Caki2 (cell line): ENCODE results near the gene OR52B6. TPM values are rescaled to one million over a fixed set of nuclear protein-coding genes. Genes with fewer than 3 reads are reported as not detected.
"Not testable (repeated sequence)": the region's sequence is repeated elsewhere in the genome, so short reads cannot be mapped to it uniquely, and the experiment has no call there.

Experiments used
- DNase-seq: peaks from one replicate; pipeline ENCODE4 v3.0.0-alpha.2; 2015; ENCODE audit warnings: low read depth
- in situ Hi-C: cut with HindIII; loops from 2 replicates; pipeline ENCODE4 v1.10.0; 2016; ENCODE audit warnings: low sequenced_read_pairs, low pct_unique_long_range_greater_than_20kb, mixed read lengths
- total RNA-seq: library from RNA; depleted of rRNA; stranded (reverse); fragments of >200 nt; shearing (Covaris generic); gene quantifications from 2 replicates; pipeline ENCODE4 v1.2.3, GENCODE V29; 2014; ENCODE audit warnings: low replicate concordance; rRNA removed

Gene OR52B6, protein sequence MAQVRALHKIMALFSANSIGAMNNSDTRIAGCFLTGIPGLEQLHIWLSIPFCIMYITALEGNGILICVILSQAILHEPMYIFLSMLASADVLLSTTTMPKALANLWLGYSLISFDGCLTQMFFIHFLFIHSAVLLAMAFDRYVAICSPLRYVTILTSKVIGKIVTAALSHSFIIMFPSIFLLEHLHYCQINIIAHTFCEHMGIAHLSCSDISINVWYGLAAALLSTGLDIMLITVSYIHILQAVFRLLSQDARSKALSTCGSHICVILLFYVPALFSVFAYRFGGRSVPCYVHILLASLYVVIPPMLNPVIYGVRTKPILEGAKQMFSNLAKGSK
- not detected in 2 replicates for total RNA-seq

DNA sequence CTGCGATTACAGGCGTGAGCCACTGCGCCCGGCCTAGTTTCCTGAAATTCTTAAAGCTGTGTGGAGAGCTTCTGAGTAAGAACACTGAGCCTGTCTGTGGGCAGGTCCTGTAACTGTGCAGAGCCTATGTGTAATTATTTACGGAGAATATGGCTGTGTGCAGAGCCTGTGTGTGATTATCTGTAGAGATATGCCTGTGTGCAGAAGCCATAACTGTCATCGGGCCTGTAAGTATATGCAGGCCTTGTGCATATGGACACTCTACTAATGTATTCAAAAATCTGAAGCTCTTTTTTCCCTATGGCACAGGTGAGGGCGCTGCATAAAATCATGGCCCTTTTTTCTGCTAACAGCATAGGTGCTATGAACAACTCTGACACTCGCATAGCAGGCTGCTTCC is at the start of gene OR52B6:
TSS of gene OR52B6 (plus strand) at position 301 of the 400 bp plus-strand sequence. CDS start at position 301, 0 bp downstream.
- DNase-seq = no peak
- in situ Hi-C loops = no loop called here

DNA sequence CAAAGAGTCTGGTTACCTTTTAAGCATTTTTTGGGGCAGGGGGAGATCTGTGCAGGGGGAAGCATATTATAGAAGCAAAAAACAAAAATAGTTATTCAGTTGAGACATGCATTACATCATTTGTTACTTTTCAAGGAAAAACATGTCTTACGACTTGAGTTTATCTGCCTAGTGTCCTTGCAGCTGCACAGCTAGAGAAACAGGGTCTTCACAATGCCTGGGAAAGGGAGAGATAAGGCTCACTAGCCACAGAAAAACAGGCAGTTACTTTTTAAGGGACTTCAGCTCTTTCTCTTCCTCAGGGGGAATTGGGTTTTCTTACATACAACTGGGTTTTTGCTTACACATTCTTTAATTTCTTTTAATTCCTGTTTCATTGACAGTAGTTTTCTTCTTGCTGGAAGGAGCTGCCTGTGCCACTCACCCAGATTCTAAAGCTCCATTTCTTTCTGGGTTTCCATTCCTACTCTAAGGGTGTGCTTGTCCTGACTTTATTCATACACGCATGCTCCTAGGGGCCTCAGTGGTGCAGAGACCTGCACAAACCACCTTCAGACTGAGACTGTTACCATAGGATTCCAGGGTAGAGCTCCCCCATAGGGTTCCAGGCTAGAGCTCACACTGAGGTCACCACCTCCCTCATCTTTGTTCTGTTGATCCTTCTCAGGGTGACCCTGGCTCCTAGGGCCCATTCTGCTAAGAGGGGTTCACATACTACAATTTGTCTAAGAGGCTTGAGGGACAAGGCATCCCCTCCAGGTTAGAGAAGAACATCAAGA is 49.4 kb upstream of the OR52B6 start:
- DNase-seq = no peak

DNA sequence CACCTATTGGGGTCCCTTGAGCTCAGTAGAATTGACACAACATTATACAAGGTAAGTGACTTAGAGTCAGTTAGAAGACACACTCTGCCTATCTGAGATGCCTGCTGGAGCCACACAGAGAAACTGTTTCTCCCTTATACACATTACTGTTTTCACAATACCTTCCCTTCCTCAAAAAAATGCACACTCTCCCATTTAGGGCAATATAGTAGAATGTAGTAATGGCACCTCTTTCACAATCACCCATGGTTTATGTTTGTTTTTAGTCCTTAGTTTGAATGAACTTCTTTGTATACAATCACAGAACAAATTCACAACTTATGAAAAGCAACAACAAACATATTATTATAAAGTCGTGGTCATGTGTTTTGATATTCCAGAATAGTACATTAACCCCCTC is 46.6 kb upstream of the OR52B6 start:
- DNase-seq = no peak
- in situ Hi-C loops = no loop called here

More for the DNA sequence above, 49.4 kb upstream of the OR52B6 start:
- in situ Hi-C loops = no loop called here

DNA sequence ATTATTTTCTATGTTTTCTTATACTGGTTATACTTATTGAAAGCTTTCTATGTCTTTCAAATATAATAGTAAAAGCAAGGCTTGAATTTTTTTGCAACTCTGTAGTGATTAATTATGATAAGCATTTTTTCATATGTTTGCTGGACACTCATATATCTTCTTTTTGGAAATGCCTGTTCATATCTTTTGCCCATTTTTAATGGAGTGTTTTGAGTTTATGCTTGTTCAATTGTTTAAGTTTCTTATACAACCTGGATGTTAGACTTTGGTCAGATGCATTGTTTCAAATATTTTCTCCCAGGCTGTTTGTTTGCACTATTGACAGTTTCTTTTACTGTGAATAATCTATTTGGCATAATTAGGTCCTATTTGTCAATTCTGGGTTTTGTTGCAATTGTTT is 44.2 kb upstream of the OR52B6 start:
- in situ Hi-C loops = no loop called here
- DNase-seq = no peak

DNA sequence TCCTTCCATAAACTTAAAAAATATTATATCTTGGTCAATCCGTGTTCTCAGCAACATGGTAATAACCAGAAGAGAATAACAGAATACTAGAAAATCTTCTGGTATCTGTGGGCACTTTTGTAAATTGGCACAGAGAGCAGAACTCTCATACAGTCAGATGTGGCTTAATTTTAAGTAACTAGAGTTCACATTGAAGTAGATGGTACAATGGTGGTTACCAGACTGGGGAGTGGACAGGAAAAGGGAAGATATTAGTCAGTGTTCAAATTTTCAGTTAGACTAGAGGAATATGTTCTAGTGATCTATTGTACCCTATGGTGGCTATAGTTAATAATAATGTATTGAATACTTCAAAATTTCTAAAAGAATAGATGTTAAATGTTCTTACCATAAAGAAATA is 39.2 kb upstream of the OR52B6 start:
- in situ Hi-C loops = no loop called here
- no peak for DNase-seq

DNA sequence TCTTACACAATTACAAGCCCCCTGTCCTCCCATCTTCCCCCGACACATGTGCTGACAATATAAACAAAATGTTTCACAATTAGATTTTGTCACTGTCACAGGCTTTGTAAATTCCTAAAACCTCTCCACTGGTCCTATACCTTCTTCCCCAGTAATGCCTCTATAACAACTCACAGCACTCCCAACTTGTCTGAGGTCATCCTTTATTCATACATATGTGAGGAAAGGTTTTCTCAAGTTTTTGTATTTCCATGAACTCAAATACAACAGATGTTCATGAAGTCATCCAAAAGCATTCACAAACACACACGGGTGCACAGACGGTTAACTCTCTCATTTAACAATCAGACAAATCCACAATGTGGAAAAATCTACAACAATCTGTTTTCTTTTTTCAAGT is 34.2 kb upstream of the OR52B6 start:
- in situ Hi-C loops = no loop called here
- no peak for DNase-seq

DNA sequence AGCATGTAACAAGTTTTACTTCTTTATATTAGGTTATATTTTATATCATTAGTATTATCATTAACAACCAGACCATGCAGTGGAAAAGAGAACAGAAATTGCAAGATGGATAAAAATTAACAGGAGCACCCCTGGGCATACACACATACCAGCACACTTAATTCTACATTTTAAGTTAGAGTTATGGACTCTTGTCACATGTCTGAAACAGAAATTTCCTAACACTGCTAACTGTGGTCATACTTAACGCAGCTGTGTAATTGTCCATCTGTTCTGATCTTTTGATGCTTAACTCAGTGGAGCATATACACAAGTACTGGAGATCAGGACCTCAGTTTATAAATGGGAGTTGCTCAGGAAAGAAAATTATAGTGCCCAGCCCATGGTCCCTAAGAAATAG is 32.7 kb upstream of the OR52B6 start:
- DNase-seq = no peak
- in situ Hi-C loops = no loop called here

DNA sequence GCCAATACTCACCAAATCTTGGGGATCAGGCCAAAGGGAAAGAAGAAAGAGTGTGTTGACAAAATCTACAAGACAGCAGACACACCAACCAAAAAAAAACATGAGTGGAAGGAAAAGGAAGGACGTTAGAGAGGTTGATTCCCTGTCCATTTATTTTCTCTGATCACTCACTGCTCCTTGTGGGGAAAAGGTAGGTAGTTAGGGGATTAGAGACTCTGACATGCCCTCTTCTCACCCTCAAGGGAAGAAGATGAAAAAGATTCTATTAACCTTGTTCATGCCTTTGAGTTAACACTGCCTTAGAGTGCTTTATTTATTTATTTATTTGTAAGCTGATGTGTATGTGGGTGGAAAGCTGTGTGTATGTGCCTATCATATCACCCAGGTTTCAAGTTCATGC is 32.2 kb upstream of the OR52B6 start, which contains the start of gene OR52H1:
TSS of gene OR52H1 (minus strand) at position 101 of the 400 bp plus-strand sequence. CDS start 3,035 bp downstream, outside the sequence.
- in situ Hi-C loops = no loop called here
- DNase-seq = no peak

DNA sequence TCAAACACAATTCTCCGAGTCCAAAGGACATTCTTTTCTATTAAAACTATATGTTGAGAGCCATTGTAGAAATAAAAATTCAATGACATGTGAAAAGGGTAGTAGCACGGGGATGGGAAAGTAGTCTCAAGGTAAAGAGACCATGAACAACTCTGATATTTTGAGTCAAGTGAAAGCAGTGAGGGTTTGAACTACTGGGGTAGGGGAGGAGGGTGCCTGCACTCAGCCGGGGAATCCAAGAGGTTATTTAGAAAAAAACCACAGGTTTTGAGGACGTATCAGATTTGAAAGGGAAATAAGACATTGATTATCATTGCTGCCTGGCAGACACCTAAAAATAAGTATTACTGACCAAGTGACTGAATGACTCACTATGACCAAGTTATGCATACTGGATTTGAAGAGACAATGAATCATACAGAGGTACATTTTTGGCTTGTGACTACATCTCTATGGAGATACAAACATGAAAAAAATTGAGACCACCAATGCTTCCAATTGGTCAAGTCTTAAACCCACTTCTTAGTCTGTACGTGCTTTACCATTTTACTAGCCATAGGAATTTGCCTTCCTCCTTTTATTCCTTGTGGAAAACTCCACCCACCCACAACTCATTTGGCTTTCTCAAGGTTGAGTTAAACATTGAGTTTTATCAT is 30.1 kb upstream of the OR52B6 start:
- in situ Hi-C loops = no loop called here
- DNase-seq = no peak

DNA sequence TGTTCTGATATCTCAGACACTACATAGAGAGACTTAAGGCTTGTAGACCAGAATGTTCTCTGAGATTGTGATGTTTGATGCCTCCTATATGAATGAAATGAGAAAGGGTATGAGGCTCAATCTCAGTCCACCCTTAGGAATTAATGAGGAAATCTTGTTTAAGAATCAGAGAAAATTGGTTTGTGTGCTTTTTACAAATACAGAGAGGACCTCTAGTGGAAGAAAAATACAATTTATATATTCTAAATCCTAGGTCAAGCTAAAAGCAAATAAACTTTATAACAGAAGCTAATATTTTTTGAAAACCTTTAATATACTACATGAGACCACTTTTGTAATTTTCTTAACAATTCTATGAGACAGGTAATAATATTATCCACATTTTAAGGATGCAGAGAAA is 27.3 kb upstream of the OR52B6 start:
- DNase-seq = no peak
- in situ Hi-C loops = no loop called here

DNA sequence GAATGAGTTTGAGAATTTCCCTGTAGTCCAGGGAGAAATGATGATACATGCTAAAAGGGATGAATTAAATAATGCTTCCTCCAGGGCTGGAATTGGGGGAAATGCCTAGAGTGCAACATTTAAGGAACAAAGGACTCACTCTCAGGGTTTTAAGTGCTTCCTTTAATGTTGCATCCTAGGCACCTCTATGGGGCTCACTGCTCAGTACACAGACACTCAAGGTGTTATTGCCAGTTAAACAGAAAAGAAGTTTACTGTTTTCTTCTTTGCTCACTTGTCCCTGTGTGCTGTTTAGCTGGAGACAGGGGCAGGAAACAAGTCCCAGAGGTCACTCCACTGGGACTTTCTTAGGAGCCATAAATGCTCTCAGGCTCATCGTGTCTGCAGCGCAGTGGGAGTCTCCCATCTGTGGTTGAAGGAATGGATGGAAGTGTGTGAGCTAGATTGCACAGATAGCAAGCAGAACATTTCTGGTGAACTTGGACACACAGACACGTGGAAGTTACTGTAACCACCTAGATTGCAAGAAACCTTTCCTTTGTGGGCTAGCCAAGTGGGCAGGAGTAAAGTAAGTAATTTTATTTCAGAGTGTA is 24.0 kb upstream of the OR52B6 start:
- no peak for DNase-seq
- in situ Hi-C loops = no loop called here

DNA sequence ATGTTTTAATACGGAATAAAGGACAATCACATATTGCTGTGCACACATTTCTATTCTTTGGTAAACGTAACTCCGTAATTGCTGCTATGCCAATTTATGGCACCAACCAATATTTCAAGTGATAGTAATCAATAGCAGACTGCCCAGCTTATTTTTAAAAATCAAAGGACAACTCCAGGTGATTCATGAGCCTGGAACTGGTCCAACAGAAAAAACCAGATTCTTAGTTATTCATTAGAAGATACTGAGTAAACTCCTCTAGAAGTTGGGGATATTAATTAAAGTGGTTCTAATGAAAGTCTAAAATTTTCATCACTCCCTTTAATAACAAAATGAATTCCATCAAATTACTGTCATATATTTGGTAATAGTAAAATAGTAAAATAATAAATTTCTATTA is 22.9 kb upstream of the OR52B6 start:
- in situ Hi-C loops = no loop called here
- no peak for DNase-seq

DNA sequence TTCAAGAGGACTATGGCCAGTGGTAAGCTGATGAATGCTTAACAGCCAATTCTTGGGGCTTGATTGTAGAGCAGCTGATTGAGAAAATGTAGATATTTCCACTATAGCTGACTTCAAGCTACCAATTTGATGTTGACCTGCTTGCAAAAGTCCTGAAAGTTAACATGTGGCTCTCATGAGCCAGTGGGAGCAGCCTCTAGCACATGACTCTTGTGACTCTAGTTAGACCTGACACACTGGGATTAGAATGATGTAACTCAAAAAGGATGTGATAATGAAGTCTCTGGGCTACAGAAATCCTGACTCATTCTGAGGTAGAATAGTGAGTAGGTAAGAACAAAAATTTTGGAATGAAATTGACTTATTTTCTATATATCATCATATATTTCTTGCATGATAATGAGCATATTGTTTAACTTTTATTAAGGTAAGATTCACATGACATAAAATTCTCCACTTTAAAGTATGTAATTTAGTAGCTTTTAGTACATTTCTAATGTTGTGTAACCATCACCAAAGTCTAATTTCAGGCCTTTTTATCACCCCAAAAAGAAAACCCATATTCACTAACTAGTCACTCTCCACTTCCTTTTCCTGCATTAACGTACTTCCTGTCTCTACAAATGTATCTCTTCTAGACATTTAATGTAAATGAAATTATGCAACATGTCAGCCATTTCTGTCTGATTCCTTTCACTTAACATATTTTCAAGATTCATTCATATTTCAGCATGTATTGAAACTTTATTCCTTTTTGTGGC is 16.2 kb upstream of the OR52B6 start:
- DNase-seq = no peak
- in situ Hi-C loops = no loop called here

DNA sequence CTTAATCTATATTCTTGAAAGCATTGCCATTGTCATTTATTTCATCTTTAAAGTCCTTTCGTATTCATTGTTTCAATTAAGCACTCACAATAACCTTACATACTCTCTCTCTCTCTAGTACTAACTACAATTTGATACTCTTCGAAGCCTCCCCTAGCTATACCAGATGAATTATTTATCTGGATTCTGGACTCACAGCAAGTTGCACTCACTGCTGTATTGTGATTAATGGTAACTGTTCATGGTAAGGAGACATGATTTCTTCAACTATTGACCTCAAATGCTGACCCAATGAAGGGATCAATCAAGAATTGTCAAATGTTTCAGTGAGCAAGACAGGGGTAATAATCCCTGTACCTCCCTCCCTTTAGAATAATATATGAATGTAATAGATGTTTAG is 6.0 kb upstream of the OR52B6 start:
- DNase-seq = no peak
- in situ Hi-C loops = no loop called here

DNA sequence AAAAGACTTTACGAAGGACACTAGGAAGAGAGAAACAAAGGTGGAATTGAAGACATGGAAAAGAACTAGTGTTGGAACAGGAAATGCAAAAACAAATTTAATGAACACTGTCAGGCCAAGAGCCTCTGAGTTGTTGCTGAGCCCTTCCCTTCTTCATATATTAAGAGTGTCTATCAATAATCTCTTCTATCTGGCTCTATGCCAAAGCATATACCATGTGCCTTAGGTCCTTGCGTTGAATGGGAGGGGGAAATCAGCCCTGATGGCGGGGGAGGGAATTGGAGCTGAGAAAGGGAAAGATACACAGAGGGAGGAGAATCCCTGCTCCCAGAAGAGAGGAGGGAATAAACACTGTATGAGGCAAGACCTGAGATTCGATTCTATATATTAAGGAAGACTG is 5.5 kb upstream of the OR52B6 start:
- in situ Hi-C loops = no loop called here
- no peak for DNase-seq

DNA sequence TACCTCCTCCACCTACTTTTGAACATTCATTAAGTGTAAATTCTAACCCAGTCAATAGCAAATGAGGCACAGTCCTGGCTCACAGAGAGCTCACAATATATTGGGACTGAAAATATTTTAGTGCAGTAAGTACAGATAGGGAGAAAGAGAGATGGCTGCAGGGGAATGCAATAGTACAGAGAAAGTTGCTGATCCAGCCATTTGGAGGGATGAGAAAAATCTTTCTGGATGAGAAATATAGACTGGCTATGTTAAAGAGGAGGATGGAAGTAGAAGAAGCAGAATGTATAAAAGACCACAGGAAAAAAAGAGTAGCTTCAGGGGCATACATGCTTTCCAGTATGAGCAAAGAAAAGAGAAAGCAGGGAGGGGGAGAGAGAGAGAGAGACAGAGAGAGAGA is 3.6 kb upstream of the OR52B6 start:
- DNase-seq = no peak
- in situ Hi-C loops = no loop called here

DNA sequence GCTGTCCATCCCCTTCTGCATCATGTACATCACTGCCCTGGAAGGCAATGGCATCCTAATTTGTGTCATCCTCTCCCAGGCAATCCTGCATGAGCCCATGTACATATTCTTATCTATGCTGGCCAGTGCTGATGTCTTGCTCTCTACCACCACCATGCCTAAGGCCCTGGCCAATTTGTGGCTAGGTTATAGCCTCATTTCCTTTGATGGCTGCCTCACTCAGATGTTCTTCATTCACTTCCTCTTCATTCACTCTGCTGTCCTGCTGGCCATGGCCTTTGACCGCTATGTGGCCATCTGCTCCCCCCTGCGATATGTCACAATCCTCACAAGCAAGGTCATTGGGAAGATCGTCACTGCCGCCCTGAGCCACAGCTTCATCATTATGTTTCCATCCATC is 337 bp downstream of the OR52B6 start:
- in situ Hi-C loops = no loop called here
- no peak for DNase-seq

DNA sequence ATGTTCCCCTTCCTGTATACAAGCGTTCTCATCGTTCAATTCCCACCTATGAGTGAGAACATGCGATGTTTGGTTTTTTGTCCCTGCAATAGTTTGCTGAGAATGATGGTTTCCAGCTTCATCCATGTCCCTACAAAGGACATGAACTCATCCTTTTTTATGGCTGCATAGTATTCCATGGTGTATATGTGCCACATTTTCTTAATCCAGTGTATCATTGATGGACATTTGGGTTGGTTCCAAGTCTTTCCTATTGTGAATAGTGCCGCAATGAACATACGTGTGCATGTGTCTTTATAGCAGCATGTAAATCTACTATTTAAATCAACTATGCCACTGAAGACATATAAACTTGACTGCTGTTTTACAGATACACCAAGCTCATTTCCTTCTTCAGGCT is 3.8 kb downstream of the OR52B6 start:
- DNase-seq, in situ Hi-C loops: not testable (repeated sequence)
